ENCODE results near the gene GRIP1. TPM values are rescaled to one million over a fixed set of nuclear protein-coding genes. Genes with fewer than 3 reads are reported as not detected.

The GRIP1 gene
- total RNA-seq (1 to 10 TPM; 5.4 TPM), total RNA-seq (0.24 to 9.0 (median 2.4) reads per million in 172 experiments)
- polyA plus RNA-seq (2013, experiment 1 of 2), result 2.3 TPM
- polyA plus RNA-seq (2013, experiment 2 of 2), result 2.7 TPM

- Histone ChIP-seq H3K36me3 (ENCODE audit: insufficient read depth, low read length) (no peaks in the 10 kb centered on the region), H3K27me3 (ENCODE audit: control insufficient read depth in 1 of 2, insufficient read depth in 2 of 2, low read length in 2 of 2) (peaks cover 0 to under 1% of the 10 kb centered on the region in 2 experiments), H3K4me1 (ENCODE audit: insufficient read depth, low read length) (no peaks in the 10 kb centered on the region), H3K27ac (ENCODE audit: low read depth in 1 of 2, low read length in 2 of 2) (no peak within 1 kb of the TSS), H3K4me3 (ENCODE audit: low read length) (no peak within 1 kb of the TSS), H3K9me3 (ENCODE audit: control insufficient read depth in 1 of 2, insufficient read depth in 1 of 2, low read length in 2 of 2) (no peaks in the 10 kb centered on the region)
- intact Hi-C loops (cut with DNase I, micrococcal nuclease), result no loop called here
- no peak within 1 kb of the TSS for H3K27ac Mint-ChIP-seq
- H3K36me3 Mint-ChIP-seq (ENCODE audit: low read depth), result no peaks in the 10 kb centered on the region
- no peak for DNase-seq
- TF ChIP-seq CTCF (IDR thresholded peaks at IDR 0.05), result no peak
- CTCF ChIA-PET, result no interaction called here
- no peaks in the 10 kb centered on the region for H3K4me1 Mint-ChIP-seq (ENCODE audit: low read depth)
- peaks cover 6% of the 10 kb centered on the region for H3K27me3 Mint-ChIP-seq
- H3K9me3 Mint-ChIP-seq, result no peaks in the 10 kb centered on the region
- POLR2A ChIA-PET, result no interaction called here
- no peak within 1 kb of the TSS for H3K4me3 Mint-ChIP-seq
- ATAC-seq (ENCODE audit: poor library complexity), result no peak
Measured at GRCh38 chr12:66678338-66679275, at the start of gene GRIP1. Gene GRIP1, minus strand, starts transcription at chr12:66679076. Its CDS starts 172 bp downstream, at chr12:66678904.

- H3K9me3 ChIP-seq (ENCODE audit: control insufficient read depth in 1 of 2, insufficient read depth in 1 of 2, low read length in 2 of 2), result no peaks in the 10 kb centered on the region
- Mint-ChIP-seq H3K9me3 (no peaks in the 10 kb centered on the region), H3K27me3 (no peaks in the 10 kb centered on the region), H3K27ac (no peak overlapping the region), H3K4me1 (ENCODE audit: low read depth) (no peaks in the 10 kb centered on the region), H3K36me3 (ENCODE audit: low read depth) (no peaks in the 10 kb centered on the region), H3K4me3 (no peak overlapping the region)
- DNase-seq, result no peak
- intact Hi-C loops (cut with DNase I, micrococcal nuclease), result no loop called here
- ATAC-seq (ENCODE audit: poor library complexity), result no peak
- ChIA-PET POLR2A (no interaction called here), CTCF (interaction anchor here (0.9 kb wide), 1 partner anchor 18 kb away, joined by 3 read pairs; no protein-coding TSS in a partner anchor)
- H3K36me3 ChIP-seq (ENCODE audit: insufficient read depth, low read length), result no peaks in the 10 kb centered on the region
- no peak for TF ChIP-seq CTCF (IDR thresholded peaks at IDR 0.05)
- H3K4me3 ChIP-seq (ENCODE audit: low read length), result no peak overlapping the region
- no peaks in the 10 kb centered on the region for H3K4me1 ChIP-seq (ENCODE audit: insufficient read depth, low read length)
- no peak overlapping the region for H3K27ac ChIP-seq (ENCODE audit: low read depth in 1 of 2, low read length in 2 of 2)
- H3K27me3 ChIP-seq (ENCODE audit: control insufficient read depth in 1 of 2, insufficient read depth in 2 of 2, low read length in 2 of 2), result no peaks in the 10 kb centered on the region
Measured at GRCh38 chr12:66726556-66726955, 47.7 kb upstream of the GRIP1 start.

GRCh38 chr12:66725031-66725430 is 46.2 kb upstream of the GRIP1 start:
- H3K4me1 Mint-ChIP-seq (ENCODE audit: low read depth), result no peaks in the 10 kb centered on the region
- Histone ChIP-seq H3K9me3 (ENCODE audit: control insufficient read depth in 1 of 2, insufficient read depth in 1 of 2, low read length in 2 of 2) (no peaks in the 10 kb centered on the region), H3K27ac (ENCODE audit: low read depth in 1 of 2, low read length in 2 of 2) (no peak overlapping the region), H3K4me1 (ENCODE audit: insufficient read depth, low read length) (no peaks in the 10 kb centered on the region), H3K27me3 (ENCODE audit: control insufficient read depth in 1 of 2, insufficient read depth in 2 of 2, low read length in 2 of 2) (no peaks in the 10 kb centered on the region), H3K4me3 (ENCODE audit: low read length) (no peak overlapping the region), H3K36me3 (ENCODE audit: insufficient read depth, low read length) (no peaks in the 10 kb centered on the region)
- no peaks in the 10 kb centered on the region for H3K27me3 Mint-ChIP-seq
- H3K4me3 Mint-ChIP-seq, result no peak overlapping the region
- TF ChIP-seq CTCF (IDR thresholded peaks at IDR 0.05), result no peak
- DNase-seq, result no peak
- no peaks in the 10 kb centered on the region for H3K9me3 Mint-ChIP-seq
- no peaks in the 10 kb centered on the region for H3K36me3 Mint-ChIP-seq (ENCODE audit: low read depth)
- CTCF ChIA-PET, result no interaction called here
- intact Hi-C loops (cut with DNase I, micrococcal nuclease), result no loop called here
- ATAC-seq (ENCODE audit: poor library complexity), result no peak
- H3K27ac Mint-ChIP-seq, result no peak overlapping the region
- POLR2A ChIA-PET, result no interaction called here

All from CD4-positive, alpha-beta T cell (primary cell).